ENCODE data around the gene ARFRP1. TPM values are rescaled to one million over a fixed set of nuclear protein-coding genes. Genes with fewer than 3 reads are reported as not detected.

The ARFRP1 gene
- total RNA-seq, 1 donor from 2014 or later = 39.8 TPM

GRCh38 chr20:63658749-63659187 is 49.0 kb downstream of the ARFRP1 start:
- DNase-seq (ENCODE audit: low spot score) = peak; percentile 70
- H3K4me1 Mint-ChIP-seq (ENCODE audit: low read depth) = peaks cover 20% of the 10 kb centered on the region
- H3K27me3 Mint-ChIP-seq (ENCODE audit: low read depth) = no peaks in the 10 kb centered on the region
- peak overlapping the region; percentile 97 for H3K4me3 Mint-ChIP-seq (ENCODE audit: unreplicated experiment)
- peak overlapping the region; percentile 95 for H3K27ac Mint-ChIP-seq (ENCODE audit: unreplicated experiment)
- peaks cover 4% of the 10 kb centered on the region for H3K36me3 Mint-ChIP-seq (ENCODE audit: low read depth)
- TF ChIP-seq CTCF (IDR thresholded peaks at IDR 0.05) = no peak
- no peaks in the 10 kb centered on the region for H3K9me3 Mint-ChIP-seq (ENCODE audit: low read depth)

- H3K4me1 Mint-ChIP-seq (ENCODE audit: low read depth) = peaks cover 20% of the 10 kb centered on the region
- H3K9me3 Mint-ChIP-seq (ENCODE audit: low read depth) = no peaks in the 10 kb centered on the region
- peaks cover 4% of the 10 kb centered on the region for H3K36me3 Mint-ChIP-seq (ENCODE audit: low read depth)
- no peaks in the 10 kb centered on the region for H3K27me3 Mint-ChIP-seq (ENCODE audit: low read depth)
- TF ChIP-seq CTCF (IDR thresholded peaks at IDR 0.05) = no peak
- H3K27ac Mint-ChIP-seq (ENCODE audit: unreplicated experiment) = peak within 1 kb of the TSS; percentile 95
- H3K4me3 Mint-ChIP-seq (ENCODE audit: unreplicated experiment) = peak within 1 kb of the TSS; percentile 97
- peak; percentile 95 for DNase-seq (ENCODE audit: low spot score)
These were observed 49.6 kb downstream of the ARFRP1 start, which contains the start of gene RTEL1 for GRCh38 chr20:63657937-63658748. Gene RTEL1 (plus strand): TSS chr20:63658312. CDS start chr20:63659403, 1,091 bp downstream.

DNA sequence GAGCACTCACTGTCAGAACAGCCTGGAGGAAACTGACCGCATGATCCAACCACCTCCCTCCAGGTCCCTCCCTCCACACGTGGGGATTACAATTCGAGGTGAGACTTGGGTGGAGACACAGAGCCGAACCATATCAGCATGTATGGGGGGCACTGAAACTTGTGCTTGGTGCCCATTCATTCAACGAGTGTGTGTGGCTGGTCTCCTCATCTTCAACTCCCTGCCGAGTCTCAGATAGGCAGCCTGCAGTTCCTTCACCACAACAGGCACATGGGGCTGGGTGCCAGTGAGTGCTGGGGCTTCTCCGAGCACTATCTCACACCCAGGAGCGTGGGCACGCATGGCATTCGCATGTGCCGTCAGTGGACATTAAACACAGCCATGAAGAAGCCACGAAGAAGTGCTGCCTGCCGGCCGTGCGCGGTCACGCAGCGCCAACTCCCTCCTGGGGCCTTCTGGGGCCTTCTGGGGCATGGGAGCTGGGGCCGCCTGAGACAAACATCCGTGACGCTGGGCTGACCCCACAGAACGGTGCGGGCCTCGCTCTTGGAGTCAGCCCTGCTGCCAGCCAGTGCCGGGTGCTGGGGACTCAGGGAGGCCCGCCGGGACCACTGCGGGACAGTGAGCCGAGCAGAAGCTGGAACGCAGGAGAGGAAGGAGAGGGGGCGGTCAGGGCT is 50.4 kb downstream of the ARFRP1 start:
- Mint-ChIP-seq H3K27ac (ENCODE audit: unreplicated experiment) (peak overlapping the region; percentile 65), H3K4me3 (ENCODE audit: unreplicated experiment) (peak overlapping the region; percentile 97), H3K27me3 (ENCODE audit: low read depth) (no peaks in the 10 kb centered on the region), H3K36me3 (ENCODE audit: low read depth) (peaks cover 4% of the 10 kb centered on the region), H3K9me3 (ENCODE audit: low read depth) (no peaks in the 10 kb centered on the region), H3K4me1 (ENCODE audit: low read depth) (peaks cover 20% of the 10 kb centered on the region)
- peak; percentile 77 for DNase-seq (ENCODE audit: low spot score)
- no peak for TF ChIP-seq CTCF (IDR thresholded peaks at IDR 0.05)

DNA sequence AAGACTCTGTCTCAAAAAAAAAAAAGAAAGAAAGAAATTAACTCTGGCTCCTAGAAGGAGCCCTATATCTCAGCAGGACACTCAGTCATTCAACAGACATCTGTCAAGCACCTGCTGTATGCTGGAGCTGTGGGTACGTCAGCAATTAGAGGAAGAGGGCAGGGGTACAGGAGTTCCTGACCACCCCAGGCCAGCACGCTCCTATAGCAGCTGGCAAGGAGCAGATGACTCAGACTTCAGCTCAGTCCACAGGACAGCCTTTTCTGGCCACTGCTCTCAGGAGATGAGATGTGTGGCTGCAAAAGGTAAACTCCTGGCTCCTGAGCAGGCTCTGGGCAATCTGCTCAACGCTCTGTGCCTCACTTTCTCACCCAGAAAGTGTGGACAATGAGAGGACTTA is 51.3 kb downstream of the ARFRP1 start:
- no peak for DNase-seq (ENCODE audit: low spot score)
- H3K27ac Mint-ChIP-seq (ENCODE audit: unreplicated experiment) = no peak overlapping the region
- TF ChIP-seq CTCF (IDR thresholded peaks at IDR 0.05) = no peak
- H3K9me3 Mint-ChIP-seq (ENCODE audit: low read depth) = no peaks in the 10 kb centered on the region
- H3K36me3 Mint-ChIP-seq (ENCODE audit: low read depth) = peaks cover 1% of the 10 kb centered on the region
- H3K27me3 Mint-ChIP-seq (ENCODE audit: low read depth) = no peaks in the 10 kb centered on the region
- peaks cover 24% of the 10 kb centered on the region for H3K4me1 Mint-ChIP-seq (ENCODE audit: low read depth)
- no peak overlapping the region for H3K4me3 Mint-ChIP-seq (ENCODE audit: unreplicated experiment)

- TF ChIP-seq CTCF (IDR thresholded peaks at IDR 0.05) = no peak
- no peak overlapping the region for H3K4me3 Mint-ChIP-seq (ENCODE audit: unreplicated experiment)
These were observed 52.5 kb downstream of the ARFRP1 start for GRCh38 chr20:63655249-63655648.

More at GRCh38 chr20:63655249-63655648, 52.5 kb downstream of the ARFRP1 start:
- Mint-ChIP-seq H3K27ac (ENCODE audit: unreplicated experiment) (no peak overlapping the region), H3K36me3 (ENCODE audit: low read depth) (no peaks in the 10 kb centered on the region), H3K27me3 (ENCODE audit: low read depth) (no peaks in the 10 kb centered on the region), H3K9me3 (ENCODE audit: low read depth) (no peaks in the 10 kb centered on the region), H3K4me1 (ENCODE audit: low read depth) (peaks cover 24% of the 10 kb centered on the region)
- DNase-seq (ENCODE audit: low spot score) = no peak

All from chondrocyte (in vitro differentiated cells).